GM13976 (cell line): ENCODE data around the gene UCKL1.
"Not testable (repeated sequence)": the region's sequence is repeated elsewhere in the genome, so short reads cannot be mapped to it uniquely, and the experiment has no call there.

Experiments
- DNase-seq: peaks from one replicate; pipeline ENCODE4 v3.0.0; 2012; ENCODE audit warnings: low spot score
- in situ Hi-C: fragments of 300-500 bp; cut with MboI; formaldehyde crosslinking; loops from one replicate; pipeline ENCODE4 v1.12.0; 2022; ENCODE audit warnings: low sequenced_read_pairs, mixed read lengths, inconsistent platforms; ENCODE audit not compliant: unreplicated experiment
- TF ChIP-seq, protein P1 (sequence below): IDR thresholded peaks from 2 replicates; pipeline ENCODE4 v1.5.1; 2012; ENCODE audit warnings: borderline replicate concordance, mild to moderate bottlenecking; ENCODE audit not compliant: insufficient read depth; ENCODE audit errors: extremely low read depth, missing control alignments, control extremely low read depth

The UCKL1 gene

DNA sequence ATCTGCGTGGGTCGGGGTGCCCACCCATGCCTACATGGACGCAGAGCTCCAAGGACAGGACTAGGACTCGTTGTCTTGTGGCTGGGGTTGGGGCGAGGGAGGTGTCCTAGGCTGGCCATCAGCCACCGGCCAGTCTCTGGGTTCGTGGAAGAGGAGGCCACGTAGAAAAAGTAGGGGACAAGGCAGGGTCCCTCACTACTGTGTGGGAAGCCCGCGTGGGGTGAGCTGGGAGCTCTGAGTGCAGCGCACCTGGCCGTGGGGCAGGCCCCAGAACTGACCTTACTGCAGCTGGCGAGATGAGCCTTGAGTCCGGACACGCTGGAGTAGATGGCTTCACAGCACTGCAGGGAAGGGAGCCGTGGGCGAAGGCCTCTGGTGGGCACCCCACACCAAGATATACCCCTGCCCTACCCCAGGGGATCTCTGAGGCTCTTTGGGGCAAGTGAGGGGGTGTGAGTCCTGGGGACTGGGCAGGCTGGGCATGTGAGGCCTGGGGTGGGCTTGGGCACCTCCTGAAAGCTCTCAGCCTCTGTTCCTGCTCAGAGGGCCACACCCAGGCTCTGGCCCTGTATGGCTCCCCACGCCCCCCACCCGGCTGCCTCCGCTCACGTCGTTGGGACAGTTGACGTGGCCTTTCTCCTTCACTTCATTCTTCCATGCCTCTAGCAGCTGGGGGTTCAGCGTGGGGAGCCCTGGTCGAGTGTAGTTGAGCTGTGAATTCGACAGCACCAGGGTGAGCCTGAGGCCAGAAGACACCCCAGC lies 5.6 kb upstream of the UCKL1 start:
- in situ Hi-C loops = no loop called here
- TF ChIP-seq, protein P1, sequence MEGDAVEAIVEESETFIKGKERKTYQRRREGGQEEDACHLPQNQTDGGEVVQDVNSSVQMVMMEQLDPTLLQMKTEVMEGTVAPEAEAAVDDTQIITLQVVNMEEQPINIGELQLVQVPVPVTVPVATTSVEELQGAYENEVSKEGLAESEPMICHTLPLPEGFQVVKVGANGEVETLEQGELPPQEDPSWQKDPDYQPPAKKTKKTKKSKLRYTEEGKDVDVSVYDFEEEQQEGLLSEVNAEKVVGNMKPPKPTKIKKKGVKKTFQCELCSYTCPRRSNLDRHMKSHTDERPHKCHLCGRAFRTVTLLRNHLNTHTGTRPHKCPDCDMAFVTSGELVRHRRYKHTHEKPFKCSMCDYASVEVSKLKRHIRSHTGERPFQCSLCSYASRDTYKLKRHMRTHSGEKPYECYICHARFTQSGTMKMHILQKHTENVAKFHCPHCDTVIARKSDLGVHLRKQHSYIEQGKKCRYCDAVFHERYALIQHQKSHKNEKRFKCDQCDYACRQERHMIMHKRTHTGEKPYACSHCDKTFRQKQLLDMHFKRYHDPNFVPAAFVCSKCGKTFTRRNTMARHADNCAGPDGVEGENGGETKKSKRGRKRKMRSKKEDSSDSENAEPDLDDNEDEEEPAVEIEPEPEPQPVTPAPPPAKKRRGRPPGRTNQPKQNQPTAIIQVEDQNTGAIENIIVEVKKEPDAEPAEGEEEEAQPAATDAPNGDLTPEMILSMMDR = no peak
- no peak for DNase-seq

GRCh38 chr20:63960654-63961621 lies 4.7 kb upstream of the UCKL1 start:
- in situ Hi-C loops, DNase-seq: not testable (repeated sequence)

- TF ChIP-seq, protein P1 = no peak
- no peak for DNase-seq
- in situ Hi-C loops = no loop called here
These were observed 3.5 kb upstream of the UCKL1 start for GRCh38 chr20:63959699-63960075.

- in situ Hi-C loops = no loop called here
- TF ChIP-seq, protein P1 = no peak
- DNase-seq = no peak
These were observed 2.9 kb upstream of the UCKL1 start for GRCh38 chr20:63958964-63959698.

- no peak for DNase-seq
- TF ChIP-seq, protein P1 = no peak
- in situ Hi-C loops = no loop called here
These were observed 2.3 kb upstream of the UCKL1 start for GRCh38 chr20:63958471-63958870.

GRCh38 chr20:63957690-63958441 lies 1.6 kb upstream of the UCKL1 start:
- TF ChIP-seq, protein P1 = no peak
- DNase-seq = no peak
- in situ Hi-C loops = no loop called here
